HL-60 (cell line): ENCODE measurements around the gene KIAA1671.

ENCODE experiments used
- GABPA ChIP-seq: IDR thresholded peaks from 2 replicates; pipeline ENCODE4 v1.6.1; 2012; ENCODE audit warnings: low read depth
- POLR2AphosphoS5 ChIP-seq: IDR thresholded peaks from 2 replicates; pipeline ENCODE4 v1.6.1; 2012; ENCODE audit warnings: low read depth
- REST ChIP-seq: IDR thresholded peaks from 2 replicates; pipeline ENCODE4 v1.6.1; 2012; ENCODE audit warnings: low read depth; ENCODE audit not compliant: insufficient replicate concordance
- SPI1 ChIP-seq: IDR thresholded peaks from 2 replicates; pipeline ENCODE4 v1.6.1; 2012; ENCODE audit warnings: low read depth, mild to moderate bottlenecking, borderline replicate concordance
- TF ChIP-seq, protein P1 (sequence below): IDR thresholded peaks from one replicate; pipeline ENCODE4 v1.5.1; 2011; ENCODE audit warnings: low read length, control low read depth, inconsistent platforms; ENCODE audit not compliant: insufficient read depth

DNA sequence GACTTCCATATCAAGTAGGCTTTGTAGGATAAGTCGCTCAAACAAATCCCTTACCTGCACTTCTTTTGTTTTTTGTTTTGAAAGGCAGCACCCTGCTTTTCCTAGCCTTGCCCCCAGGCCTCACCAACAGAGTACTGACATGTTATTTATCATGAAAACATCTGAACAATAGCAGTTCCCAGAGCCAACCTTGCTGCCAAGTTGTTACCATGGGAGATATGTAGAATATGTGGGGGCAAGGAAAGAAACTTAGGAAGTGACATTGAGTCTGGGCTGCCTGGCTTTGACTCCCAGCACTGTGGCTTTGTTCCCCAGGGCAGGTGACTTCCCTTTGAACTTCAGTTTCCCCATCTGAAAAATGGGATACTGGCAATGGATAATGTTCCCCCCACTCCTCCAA is 193.8 kb downstream of the KIAA1671 start:
- TF ChIP-seq, protein P1, sequence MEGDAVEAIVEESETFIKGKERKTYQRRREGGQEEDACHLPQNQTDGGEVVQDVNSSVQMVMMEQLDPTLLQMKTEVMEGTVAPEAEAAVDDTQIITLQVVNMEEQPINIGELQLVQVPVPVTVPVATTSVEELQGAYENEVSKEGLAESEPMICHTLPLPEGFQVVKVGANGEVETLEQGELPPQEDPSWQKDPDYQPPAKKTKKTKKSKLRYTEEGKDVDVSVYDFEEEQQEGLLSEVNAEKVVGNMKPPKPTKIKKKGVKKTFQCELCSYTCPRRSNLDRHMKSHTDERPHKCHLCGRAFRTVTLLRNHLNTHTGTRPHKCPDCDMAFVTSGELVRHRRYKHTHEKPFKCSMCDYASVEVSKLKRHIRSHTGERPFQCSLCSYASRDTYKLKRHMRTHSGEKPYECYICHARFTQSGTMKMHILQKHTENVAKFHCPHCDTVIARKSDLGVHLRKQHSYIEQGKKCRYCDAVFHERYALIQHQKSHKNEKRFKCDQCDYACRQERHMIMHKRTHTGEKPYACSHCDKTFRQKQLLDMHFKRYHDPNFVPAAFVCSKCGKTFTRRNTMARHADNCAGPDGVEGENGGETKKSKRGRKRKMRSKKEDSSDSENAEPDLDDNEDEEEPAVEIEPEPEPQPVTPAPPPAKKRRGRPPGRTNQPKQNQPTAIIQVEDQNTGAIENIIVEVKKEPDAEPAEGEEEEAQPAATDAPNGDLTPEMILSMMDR, result no peak
- TF ChIP-seq POLR2AphosphoS5, result no peak
- no peak for TF ChIP-seq REST
- no peak for TF ChIP-seq SPI1
- TF ChIP-seq GABPA, result no peak
